WERI-Rb-1 (cell line): ENCODE data around the gene LRRC17.

ENCODE experiments used
- DNase-seq: peaks from one replicate; pipeline ENCODE4 v3.0.0-alpha.2; 2020
- H3K27ac ChIP-seq: fragments of 250-450 bp; sonication (Bioruptor Pico); 2 replicates; pipeline ENCODE4 v1.5.1; 2020; ENCODE audit warnings: mild to moderate bottlenecking, moderate library complexity
- H3K27me3 ChIP-seq: fragments of 250-450 bp; sonication (Bioruptor Pico); 2 replicates; pipeline ENCODE4 v1.5.1; 2021; ENCODE audit warnings: mild to moderate bottlenecking, low read depth, moderate library complexity; ENCODE audit not compliant: insufficient read depth, severe bottlenecking
- H3K36me3 ChIP-seq: fragments of 250-450 bp; sonication (Bioruptor Pico); 2 replicates; pipeline ENCODE4 v1.5.1; 2020; ENCODE audit warnings: mild to moderate bottlenecking, moderate library complexity
- H3K4me3 ChIP-seq: 2 replicates; pipeline ENCODE4 v1.5.1; 2011; ENCODE audit warnings: low read depth, mild to moderate bottlenecking, control low read depth, low read length
- H3K9me3 ChIP-seq: fragments of 250-450 bp; sonication (Bioruptor Pico); 2 replicates; pipeline ENCODE4 v1.5.1; 2021; ENCODE audit warnings: mild to moderate bottlenecking, moderate library complexity; ENCODE audit not compliant: severe bottlenecking
- CTCF ChIP-seq: IDR thresholded peaks from 2 replicates; pipeline ENCODE4 v1.5.1; 2011; ENCODE audit warnings: low read depth, mild to moderate bottlenecking, control low read depth, inconsistent platforms, low read length

The LRRC17 gene

GRCh38 chr7:102981451-102981850 lies 68.7 kb downstream of the LRRC17 start:
- DNase-seq = no peak
- no peaks in the 10 kb centered on the region for H3K36me3 ChIP-seq
- H3K27ac ChIP-seq = no peak overlapping the region

GRCh38 chr7:102982235-102982634 lies 69.4 kb downstream of the LRRC17 start:
- Histone ChIP-seq H3K9me3 (no peaks in the 10 kb centered on the region), H3K36me3 (no peaks in the 10 kb centered on the region), H3K4me3 (no peak overlapping the region), H3K27ac (no peak overlapping the region), H3K27me3 (no peaks in the 10 kb centered on the region)
- no peak for TF ChIP-seq CTCF
- DNase-seq = no peak

More at GRCh38 chr7:102981451-102981850, 68.7 kb downstream of the LRRC17 start:
- TF ChIP-seq CTCF = no peak
- H3K4me3 ChIP-seq = no peak overlapping the region
- H3K9me3 ChIP-seq = no peaks in the 10 kb centered on the region
- no peaks in the 10 kb centered on the region for H3K27me3 ChIP-seq

- Histone ChIP-seq H3K27me3 (no peaks in the 10 kb centered on the region), H3K4me3 (no peak overlapping the region), H3K9me3 (no peaks in the 10 kb centered on the region), H3K36me3 (no peaks in the 10 kb centered on the region), H3K27ac (no peak overlapping the region)
- DNase-seq = no peak
- no peak for TF ChIP-seq CTCF
Observed at GRCh38 chr7:102983602-102984001, 70.8 kb downstream of the LRRC17 start.

- DNase-seq = no peak
- no peak for TF ChIP-seq CTCF
- no peaks in the 10 kb centered on the region for H3K36me3 ChIP-seq
- H3K4me3 ChIP-seq = no peak overlapping the region
- no peaks in the 10 kb centered on the region for H3K9me3 ChIP-seq
- H3K27me3 ChIP-seq = no peaks in the 10 kb centered on the region
- H3K27ac ChIP-seq = no peak overlapping the region
Observed at GRCh38 chr7:102985176-102985783, 72.5 kb downstream of the LRRC17 start.

GRCh38 chr7:102988088-102988487 lies 75.3 kb downstream of the LRRC17 start:
- DNase-seq = no peak
- TF ChIP-seq CTCF = no peak
- no peak overlapping the region for H3K27ac ChIP-seq

More at GRCh38 chr7:102988088-102988487, 75.3 kb downstream of the LRRC17 start:
- Histone ChIP-seq H3K36me3 (no peaks in the 10 kb centered on the region), H3K9me3 (no peaks in the 10 kb centered on the region), H3K27me3 (no peaks in the 10 kb centered on the region), H3K4me3 (no peak overlapping the region)
